GM19397 (cell line): ENCODE measurements around the gene GIMAP4.
"Not testable (repeated sequence)": the region's sequence is repeated elsewhere in the genome, so short reads cannot be mapped to it uniquely, and the experiment has no call there.

ENCODE experiments used
- ATAC-seq: cut with Tn5 transposase; IDR thresholded peaks from one replicate; pipeline ENCODE4 v1.9.1; 2021; ENCODE audit warnings: mild to moderate bottlenecking, moderate library complexity; ENCODE audit not compliant: unreplicated experiment

The GIMAP4 gene

DNA sequence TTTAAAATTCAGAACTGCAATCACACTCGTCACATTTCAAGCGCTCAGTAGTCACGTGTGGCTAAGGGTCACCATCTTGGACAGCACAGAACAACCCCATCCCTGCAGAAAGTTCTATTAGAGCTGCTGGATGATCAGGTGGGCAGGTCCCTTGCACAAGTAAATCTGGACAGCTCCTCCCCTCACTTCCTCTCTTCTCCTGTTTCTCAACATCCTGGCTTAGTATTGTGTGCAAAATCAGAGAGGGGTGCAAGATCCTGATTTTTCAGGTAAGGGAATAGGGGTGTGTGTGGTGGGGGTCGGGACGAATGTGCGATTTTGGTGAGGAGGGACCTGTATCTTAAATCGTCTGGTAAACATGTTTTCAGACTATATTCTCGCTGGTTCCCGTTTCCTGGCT is at the start of gene GIMAP4:
Gene GIMAP4, plus strand, starts transcription at position 222 of the 400 bp plus-strand sequence. CDS start 2,512 bp downstream, outside the sequence.
- no peak for ATAC-seq

DNA sequence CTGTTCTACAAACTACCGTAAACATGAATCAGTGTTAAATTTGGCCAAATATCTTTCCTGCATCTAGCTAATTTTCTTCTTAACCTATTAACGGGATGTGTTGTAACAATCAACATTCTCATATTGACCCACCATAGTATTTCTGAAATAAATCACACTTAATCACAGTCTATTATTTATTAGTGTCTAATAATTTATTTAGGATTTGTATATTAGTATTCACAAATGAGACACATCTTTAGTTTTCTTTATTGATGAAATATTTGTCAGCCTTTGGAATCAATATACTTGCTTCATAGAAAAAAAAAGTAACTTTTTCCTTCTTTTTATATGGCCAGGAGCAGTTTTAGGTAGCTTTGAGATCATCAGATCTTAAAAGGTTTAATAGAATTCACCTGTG is 47.9 kb upstream of the GIMAP4 start:
- ATAC-seq, result no peak

GRCh38 chr7:150520145-150520544 is 47.0 kb upstream of the GIMAP4 start:
- no peak for ATAC-seq

DNA sequence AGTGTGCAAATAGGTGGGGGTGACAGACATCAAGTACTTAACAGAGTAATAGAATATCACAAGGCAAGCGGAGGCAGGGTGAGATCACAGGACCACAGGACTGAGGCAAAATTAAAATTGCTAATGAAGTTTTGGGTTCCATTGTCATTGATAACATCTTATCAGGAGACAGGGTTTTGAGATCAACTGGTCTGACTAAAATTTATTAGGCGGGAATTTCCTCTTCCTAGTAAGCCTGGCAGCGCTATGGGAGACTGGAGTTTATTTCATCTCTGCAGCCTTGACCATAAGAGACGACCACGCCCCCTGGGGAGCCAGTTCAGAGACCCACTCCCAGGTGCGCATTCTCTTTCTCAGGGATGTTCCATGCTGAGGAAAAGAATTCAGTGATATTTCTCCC is 44.3 kb upstream of the GIMAP4 start:
- ATAC-seq, result not testable (repeated sequence)

DNA sequence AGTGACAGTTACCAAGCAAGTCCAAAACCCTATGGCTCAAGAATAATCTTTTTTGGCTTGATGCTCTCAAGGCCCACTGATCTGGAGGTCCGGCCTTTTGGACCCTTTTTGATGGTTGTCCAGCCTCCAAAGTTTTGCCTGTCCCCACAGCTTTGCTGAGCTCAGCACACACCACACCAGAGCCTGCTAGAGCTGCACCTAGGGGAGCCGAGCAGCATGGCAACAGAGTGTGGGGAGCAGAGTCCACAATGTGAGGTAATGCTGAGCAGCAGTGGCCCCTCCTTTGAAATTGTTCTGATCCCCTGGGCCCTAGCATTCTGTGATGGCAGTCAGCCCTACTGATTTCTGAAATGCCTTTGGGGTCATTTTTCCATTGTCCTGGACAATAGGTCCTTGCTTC is 43.2 kb upstream of the GIMAP4 start:
- no peak for ATAC-seq

GRCh38 chr7:150531704-150532103 is 35.5 kb upstream of the GIMAP4 start:
- ATAC-seq, result no peak

DNA sequence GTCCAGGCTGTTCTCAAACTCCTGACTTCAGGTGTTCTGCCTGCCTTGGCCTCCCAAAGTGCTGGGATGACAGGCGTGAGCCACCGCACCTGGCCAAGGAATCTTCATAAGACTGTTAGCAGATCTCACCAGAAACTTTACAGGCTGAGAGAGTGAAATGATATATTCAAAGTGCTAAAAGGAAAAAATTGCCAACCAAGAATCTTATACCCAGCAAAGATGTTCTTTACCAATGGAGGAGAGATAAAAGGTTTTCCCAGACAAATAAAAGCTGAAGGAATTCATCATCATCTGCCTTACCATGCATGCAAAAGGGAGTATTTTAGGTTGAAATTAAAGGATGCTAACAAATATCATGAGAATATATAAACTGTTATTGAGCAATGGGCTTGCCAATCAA is 28.9 kb upstream of the GIMAP4 start:
- no peak for ATAC-seq

DNA sequence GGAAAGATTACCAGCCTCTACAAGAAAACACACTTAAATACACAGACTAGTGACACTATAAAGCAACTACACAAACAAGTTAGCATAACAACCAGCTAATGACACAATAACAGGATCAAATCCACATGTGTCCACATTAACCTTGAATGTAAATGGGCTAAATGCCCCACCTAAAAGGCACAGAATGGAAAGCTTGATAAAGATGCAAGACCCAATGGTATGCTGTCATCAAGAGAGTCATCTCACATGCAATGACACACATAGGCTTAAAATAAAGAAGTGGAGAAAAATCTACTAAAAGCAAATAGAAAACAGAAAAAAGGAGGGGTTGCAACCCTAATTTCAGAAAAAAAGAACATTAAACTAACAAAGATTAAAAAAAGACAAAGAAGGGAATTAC is 14.0 kb upstream of the GIMAP4 start:
- no peak for ATAC-seq

- no peak for ATAC-seq
Observed at GRCh38 chr7:150556521-150557138, 10.6 kb upstream of the GIMAP4 start.

GRCh38 chr7:150560486-150560885 is 6.7 kb upstream of the GIMAP4 start:
- ATAC-seq, result no peak

DNA sequence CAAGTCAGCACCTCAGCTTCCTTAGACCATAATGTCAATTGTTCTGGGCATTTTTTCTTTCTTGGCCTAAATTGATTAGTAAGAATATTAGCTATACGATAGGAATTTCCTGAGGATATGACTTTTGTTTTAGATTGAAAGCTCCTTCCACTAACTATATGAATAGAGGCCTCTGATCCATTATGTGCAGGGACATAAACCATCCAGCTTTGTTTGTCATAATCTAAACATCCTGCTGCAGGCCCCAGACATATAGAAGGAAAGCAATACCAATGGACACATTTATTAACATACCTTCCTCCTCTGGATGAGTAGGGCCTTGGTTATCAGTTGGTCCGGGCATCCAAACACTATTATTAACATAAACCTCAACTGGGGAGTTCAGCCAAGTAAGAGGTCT is 4.3 kb upstream of the GIMAP4 start:
- ATAC-seq, result no peak

GRCh38 chr7:150564006-150564405 is 3.2 kb upstream of the GIMAP4 start:
- no peak for ATAC-seq

DNA sequence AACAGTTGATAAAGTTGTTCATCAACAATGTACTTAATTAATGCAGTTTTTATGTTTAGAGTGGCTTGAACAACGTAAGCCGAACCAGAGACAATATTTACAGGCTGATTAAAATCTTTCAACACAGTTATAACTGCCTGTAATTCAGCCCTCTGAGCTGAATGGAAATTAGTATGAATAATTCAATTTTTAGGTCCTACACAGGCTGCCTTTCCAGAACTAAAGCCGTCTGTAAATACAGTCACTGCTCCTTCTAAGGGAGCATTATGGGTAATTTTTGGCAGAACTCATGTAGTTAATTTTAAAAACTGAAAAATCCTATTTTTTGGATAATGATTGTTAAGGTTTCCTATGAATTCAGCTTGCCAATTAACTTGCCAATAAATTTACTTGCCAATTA is 2.6 kb upstream of the GIMAP4 start:
- ATAC-seq, result no peak

DNA sequence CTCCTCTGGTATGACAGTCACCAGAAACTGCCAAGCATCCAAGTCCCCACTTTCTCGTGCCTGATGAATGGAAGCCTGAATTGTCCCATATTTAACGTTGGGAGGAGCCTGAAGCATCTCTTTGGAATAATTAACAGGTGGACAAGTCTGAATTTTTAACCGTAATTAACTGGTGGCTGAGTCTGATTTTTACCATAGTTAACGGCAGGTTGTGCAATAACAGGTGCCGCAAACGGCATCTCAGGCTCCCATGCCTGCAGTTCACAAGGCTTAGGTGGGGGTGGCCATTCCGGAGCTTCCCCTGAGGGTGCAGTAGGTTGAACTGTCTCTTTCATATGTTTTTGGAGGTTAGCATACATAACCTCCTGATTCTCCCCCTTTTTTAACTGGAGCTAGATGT is 2.0 kb upstream of the GIMAP4 start:
- ATAC-seq, result no peak

DNA sequence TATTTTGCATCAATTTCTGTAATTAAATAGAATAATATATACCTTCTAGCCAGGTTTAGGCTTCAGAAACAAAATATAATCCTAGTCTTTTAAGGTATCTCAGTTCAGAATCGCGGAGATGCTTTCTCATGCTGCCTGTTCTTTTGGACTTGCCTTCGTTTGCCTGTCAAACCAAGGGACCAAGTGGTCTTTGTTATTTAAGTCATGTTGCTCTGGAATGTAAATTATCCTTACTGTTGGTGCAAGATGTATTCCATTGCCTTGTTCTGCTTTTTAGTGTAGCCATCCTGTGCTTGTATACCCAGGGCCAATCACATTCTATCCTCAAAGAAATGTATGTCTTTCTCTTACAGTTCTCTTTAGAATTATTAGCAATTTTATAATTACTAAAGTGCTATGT is 1.1 kb upstream of the GIMAP4 start:
- ATAC-seq, result no peak

- ATAC-seq, result no peak
Observed at GRCh38 chr7:150566572-150566971, 618 bp upstream of the GIMAP4 start.

DNA sequence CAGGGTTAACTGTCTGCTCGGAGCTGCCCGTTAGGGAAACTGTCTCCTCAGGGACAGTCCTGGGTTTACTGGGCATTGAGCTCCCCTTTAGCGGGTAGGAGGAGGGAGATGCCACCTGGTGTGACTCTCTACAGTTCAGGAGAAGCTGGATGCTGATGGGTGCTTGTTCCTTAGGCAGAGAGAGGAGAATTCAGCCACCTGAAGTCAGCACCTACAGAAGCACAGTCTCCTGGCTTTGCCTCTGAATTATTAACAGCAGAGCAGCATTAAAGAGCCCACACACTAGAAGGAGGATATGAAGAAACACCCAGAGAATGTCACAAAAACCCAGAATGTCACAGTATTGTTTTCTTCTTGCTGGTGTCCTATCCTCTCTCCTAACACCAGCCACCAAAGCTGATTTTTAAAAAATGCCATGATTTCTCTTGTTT is 696 bp downstream of the GIMAP4 start:
- ATAC-seq, result no peak

DNA sequence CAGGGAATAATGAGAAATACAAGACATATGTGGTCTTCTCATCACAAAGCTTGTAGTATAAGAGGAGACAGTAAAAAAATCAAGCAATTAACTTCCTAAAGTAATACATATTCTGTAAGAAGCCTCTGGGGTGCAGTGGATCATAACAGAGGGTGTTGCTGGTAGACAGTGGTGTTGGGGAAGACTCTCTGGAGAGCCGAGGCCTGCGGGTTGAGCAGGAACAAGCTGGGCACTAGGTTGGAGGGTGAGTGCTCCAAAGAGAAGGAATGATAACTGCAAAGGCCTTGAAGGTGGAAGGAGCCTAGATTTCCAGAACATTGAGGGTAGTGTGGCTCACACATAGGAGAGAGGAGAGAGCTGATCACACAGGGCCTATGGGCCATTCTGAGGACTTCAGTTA is 1.5 kb downstream of the GIMAP4 start:
- no peak for ATAC-seq

DNA sequence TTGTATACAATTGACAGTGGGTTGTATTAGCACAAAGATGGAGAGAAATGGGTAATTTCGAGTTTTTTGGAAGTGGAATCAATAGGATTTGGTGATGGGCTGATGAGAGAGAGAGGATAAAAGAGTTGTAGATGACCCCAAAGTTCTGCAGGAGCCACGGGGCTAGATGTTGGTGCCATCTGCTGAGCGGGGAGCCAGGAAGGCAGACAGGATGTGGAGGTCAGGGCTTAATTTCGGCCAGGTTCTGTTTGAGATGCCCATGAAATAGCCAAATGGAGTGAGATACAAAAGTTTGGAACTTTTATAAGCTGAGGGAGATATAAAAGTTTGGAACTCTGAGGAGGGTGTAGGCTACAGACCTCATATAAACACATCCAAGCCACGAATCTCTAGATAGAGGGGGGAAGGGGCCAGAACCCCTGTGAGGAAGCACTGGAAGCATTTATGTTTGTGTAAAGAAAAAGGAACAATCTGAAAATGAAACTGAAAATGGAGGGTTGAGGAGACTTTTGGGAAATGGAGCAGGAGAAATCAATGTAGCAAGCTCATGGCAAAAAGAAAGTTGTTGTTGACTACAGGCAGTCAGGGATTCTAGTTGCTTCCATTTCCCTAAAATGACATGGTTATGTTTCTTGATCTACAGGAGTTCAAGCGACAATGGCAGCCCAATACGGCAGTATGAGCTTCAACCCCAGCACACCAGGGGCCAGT is 2.2 kb downstream of the GIMAP4 start:
- ATAC-seq, result no peak

DNA sequence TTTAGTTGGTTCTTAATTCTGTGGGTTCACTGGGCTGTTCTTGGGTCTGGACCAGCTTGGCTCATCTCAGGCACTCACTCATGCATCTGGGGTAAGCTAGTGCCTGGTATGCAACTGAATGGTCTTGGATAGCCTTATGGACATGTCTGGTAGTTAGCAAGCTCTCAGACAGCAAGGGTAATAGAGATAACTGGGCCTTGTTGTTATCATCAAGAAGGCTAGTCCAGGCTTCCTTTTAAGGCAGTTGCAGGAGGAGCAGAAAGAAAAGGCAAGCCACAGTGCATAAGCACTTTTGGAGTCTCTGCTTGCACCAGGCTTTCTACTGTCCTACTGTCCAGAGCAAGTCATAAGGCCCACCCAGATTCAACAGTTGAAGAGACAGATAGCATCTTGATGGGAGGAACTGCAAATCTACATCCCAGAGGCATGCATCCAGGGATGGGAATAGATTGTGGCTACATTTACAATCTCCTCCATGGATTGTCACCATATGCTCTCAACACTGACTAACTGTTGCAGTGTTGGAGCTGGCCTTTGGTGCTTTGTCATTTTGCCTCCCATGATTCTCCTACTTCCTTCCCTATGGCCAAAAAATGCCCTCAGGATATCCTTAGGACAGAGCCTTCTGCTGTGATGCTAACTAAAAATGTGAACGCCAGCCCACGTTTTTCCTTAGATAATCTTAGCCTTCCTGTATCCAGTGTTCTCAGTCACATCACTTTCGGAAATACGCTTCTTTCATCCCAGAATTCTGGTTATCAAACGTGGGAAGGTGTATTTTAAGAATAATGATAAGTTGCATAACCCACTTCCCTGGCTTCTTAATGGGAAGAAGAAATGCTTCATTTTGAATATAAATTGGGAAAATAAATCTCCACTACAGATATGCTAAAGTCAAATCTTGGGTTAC is 3.6 kb downstream of the GIMAP4 start:
- no peak for ATAC-seq

DNA sequence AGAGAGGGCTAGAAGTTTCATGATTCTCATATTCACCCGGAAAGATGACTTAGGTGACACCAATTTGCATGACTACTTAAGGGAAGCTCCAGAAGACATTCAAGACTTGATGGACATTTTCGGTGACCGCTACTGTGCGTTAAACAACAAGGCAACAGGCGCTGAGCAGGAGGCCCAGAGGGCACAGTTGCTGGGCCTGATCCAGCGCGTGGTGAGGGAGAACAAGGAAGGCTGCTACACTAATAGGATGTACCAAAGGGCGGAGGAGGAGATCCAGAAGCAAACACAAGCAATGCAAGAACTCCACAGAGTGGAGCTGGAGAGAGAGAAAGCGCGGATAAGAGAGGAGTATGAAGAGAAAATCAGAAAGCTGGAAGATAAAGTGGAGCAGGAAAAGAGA is 5.3 kb downstream of the GIMAP4 start:
- ATAC-seq, result no peak
